ENCODE measurements around the gene CPZ.
"Not testable (repeated sequence)": the region's sequence is repeated elsewhere in the genome, so short reads cannot be mapped to it uniquely, and the experiment has no call there.

The CPZ gene

GRCh38 chr4:8555716-8556115 is 36.8 kb upstream of the CPZ start:
- DNase-seq = no peak
- in situ Hi-C loops (cut with MboI; ENCODE audit: low pct_unique_long_range_greater_than_20kb, low sequenced_read_pairs) = no loop called here

DNA sequence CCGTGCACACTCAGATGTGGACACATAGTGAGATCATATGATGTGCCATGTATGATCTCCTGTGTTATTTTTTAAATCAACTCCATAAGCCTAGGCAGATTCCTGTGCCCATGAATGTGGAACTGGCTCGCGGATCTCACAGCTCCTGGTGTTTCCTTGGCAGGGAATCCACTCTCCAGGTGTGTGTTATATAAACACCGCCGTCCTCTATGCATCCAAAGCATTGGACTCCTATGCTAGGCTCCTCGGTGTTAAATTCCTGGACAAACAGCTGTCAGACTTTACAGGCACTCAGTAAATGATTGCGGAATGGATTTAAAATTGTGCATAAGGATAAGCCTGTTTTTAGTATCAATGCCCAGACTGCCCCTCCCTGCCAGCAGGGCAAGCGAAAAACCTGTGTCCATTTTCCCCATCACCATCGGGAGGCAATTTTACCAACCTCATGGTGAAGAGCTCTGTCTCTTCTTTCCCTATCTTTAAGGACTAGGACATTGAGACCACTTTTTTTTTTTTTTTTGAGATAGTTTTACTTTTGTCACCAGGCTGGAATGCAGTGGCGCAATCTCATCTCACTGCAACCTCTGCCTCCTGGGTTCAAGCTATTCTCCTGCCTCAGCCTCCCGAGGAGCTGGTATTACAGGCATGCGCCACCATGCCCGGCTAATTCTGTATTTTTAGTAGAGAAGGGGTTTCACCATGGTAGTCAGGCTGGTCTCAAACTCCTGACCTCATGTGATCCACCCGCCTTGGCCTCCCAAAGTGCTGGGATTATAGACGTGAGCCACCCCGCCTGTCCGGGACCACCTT is 36.0 kb upstream of the CPZ start:
- no peak for DNase-seq
- in situ Hi-C loops (cut with MboI; ENCODE audit: low pct_unique_long_range_greater_than_20kb, low sequenced_read_pairs) = no loop called here

GRCh38 chr4:8557151-8558076 is 35.2 kb upstream of the CPZ start:
- DNase-seq = no peak
- in situ Hi-C loops (cut with MboI; ENCODE audit: low pct_unique_long_range_greater_than_20kb, low sequenced_read_pairs) = no loop called here

- in situ Hi-C loops (cut with MboI; ENCODE audit: low pct_unique_long_range_greater_than_20kb, low sequenced_read_pairs) = no loop called here
Observed at GRCh38 chr4:8558080-8558960, 34.2 kb upstream of the CPZ start.

GRCh38 chr4:8559011-8559410 is 33.6 kb upstream of the CPZ start:
- in situ Hi-C loops (cut with MboI; ENCODE audit: low pct_unique_long_range_greater_than_20kb, low sequenced_read_pairs) = no loop called here
- no peak for DNase-seq

More at GRCh38 chr4:8558080-8558960, 34.2 kb upstream of the CPZ start:
- no peak for DNase-seq

- in situ Hi-C loops (cut with MboI; ENCODE audit: low pct_unique_long_range_greater_than_20kb, low sequenced_read_pairs) = no loop called here
- DNase-seq = no peak
Observed at GRCh38 chr4:8559524-8560264, 32.9 kb upstream of the CPZ start.

GRCh38 chr4:8560265-8561047 is 32.1 kb upstream of the CPZ start:
- no peak for DNase-seq
- in situ Hi-C loops (cut with MboI; ENCODE audit: low pct_unique_long_range_greater_than_20kb, low sequenced_read_pairs) = no loop called here

DNA sequence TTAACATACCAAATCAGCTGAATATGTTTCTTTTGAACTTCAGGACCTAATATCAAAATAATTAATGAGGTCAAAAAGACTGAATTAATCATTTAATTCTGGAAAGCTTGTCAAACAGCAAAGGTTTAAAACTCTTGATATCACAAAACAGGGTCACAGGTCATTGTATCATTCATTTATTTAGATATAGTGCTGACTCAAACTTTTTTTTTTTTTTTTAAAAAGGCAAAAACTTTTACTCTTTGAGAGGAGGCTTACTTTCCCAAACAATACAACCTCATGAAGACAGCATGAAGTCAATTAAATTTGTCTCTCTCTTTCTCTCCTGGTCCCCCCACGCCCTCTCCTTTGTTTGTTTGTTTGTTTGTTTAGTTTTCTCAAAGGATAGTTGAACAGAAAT is 28.0 kb upstream of the CPZ start:
- DNase-seq = no peak
- in situ Hi-C loops (cut with MboI; ENCODE audit: low pct_unique_long_range_greater_than_20kb, low sequenced_read_pairs) = no loop called here

DNA sequence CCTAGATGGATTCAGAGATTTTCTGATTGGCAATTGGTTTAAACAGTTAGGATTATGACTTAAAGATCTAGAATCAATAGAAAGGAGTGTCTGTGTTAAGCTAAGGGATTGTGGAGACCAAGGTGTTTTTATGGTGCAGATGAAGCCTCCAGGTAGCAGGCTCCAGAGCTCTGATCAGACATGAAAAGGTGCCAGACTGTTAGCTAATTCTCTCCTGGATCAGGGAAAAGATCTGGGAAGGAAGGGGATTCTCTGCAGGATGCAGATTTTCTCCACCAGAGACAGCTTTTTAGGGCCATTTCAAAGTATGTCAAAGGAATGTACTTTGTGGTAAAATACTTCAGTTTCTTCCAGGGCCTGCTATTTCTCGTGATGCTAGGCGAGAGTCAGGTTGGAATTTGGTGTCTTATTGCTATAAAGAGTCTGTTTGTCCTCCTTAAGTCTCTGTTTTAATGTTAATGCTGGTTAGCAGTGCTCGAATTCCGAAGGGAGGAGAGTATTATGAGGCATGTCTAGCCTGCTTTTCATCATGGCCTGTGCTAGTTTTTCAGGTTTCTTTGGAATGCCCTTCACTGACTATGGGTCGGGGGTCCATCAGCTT is 24.4 kb upstream of the CPZ start:
- DNase-seq = no peak
- in situ Hi-C loops (cut with MboI; ENCODE audit: low pct_unique_long_range_greater_than_20kb, low sequenced_read_pairs) = no loop called here

DNA sequence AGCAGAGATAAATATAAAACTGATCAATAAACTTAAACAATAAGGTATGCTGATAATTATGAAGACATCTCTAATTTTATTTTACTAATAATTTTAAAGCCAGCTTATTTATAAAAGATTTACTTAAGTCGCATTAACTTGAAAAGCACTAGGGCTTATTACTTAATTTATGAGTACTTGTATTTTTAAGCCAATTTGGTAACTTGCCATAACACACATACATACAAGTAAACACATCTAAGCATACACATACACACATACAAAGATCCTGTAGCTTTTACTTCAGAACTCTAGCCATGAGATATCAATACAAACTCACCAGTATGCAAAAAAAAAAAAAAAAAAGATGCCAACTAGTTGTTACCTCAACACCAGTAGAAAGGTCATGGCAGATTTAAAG is 22.4 kb upstream of the CPZ start:
- DNase-seq = no peak
- in situ Hi-C loops (cut with MboI; ENCODE audit: low pct_unique_long_range_greater_than_20kb, low sequenced_read_pairs) = no loop called here

DNA sequence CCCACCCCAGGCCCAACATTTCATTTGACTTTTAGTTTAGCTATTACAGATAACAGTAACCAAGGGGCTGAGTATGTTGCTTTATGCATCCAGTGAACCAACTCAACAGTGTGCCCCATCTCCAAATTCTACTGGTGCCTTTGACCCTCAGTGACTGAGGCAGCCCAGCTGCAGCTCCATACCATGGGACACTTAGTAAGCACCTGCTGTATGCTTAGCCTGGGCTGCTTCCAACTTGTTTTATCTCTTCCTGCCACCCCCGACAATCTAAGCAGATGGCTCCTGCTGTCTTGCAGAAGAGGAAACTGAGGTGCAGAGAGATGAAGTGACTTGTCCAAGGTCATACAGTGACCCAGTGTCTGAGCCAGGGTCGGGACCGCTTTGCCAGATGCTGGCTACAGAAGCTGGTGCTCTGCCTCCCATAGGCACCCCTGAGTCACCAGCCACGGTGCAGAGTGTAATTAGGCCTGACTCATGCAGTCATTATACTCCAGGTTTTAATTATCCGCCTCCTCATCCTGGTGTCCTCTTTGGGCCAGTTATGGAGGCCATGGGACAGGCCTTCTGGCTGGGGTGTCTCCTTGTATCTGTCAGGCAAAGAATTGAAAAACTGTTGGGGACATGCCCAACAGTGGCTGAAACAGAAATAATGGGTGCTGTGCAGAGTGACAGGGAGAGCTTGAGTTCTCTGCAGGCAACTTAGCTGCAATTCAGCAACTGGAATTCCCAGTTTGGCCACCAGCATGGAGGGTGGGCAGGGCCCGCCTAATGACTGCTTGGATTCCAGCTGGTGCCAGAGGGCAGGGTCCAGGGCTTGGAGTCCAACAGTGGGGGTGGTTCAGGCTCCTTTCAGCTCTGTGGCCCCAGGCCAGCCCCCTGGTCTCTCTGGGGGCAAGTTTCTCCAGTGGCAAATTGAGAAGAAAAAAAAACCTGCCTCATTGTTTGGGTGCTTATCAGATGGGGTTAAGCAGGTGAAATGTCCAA is 20.6 kb upstream of the CPZ start:
- in situ Hi-C loops (cut with MboI; ENCODE audit: low pct_unique_long_range_greater_than_20kb, low sequenced_read_pairs) = no loop called here
- no peak for DNase-seq

GRCh38 chr4:8573266-8573665 is 19.3 kb upstream of the CPZ start:
- in situ Hi-C loops (cut with MboI; ENCODE audit: low pct_unique_long_range_greater_than_20kb, low sequenced_read_pairs) = no loop called here
- no peak for DNase-seq

- in situ Hi-C loops (cut with MboI; ENCODE audit: low pct_unique_long_range_greater_than_20kb, low sequenced_read_pairs) = no loop called here
- DNase-seq = no peak
Observed at GRCh38 chr4:8574796-8575370, 17.7 kb upstream of the CPZ start.

DNA sequence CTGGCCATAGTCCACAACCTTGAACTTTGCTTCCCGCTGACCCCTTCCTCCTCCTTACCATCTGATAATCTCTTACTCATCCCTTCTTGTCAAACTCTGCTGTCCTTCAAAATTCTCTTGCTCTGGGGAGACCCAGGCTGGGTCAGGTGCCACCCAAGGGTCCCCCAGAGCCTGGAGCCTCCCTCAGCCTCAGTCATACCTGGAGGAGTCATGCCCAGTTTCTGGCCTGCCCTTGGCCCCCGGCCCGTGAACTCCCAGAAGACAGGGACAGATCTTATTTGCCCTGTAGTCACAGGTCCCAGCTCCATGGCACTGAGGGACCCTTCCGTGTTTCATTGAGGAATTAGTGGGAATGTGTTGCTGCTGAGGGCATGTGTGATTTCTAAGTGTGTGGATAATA is 17.1 kb upstream of the CPZ start:
- in situ Hi-C loops (cut with MboI; ENCODE audit: low pct_unique_long_range_greater_than_20kb, low sequenced_read_pairs) = no loop called here
- DNase-seq = no peak

- DNase-seq = not testable (repeated sequence)
Observed at GRCh38 chr4:8576591-8576990, 16.0 kb upstream of the CPZ start.

DNA sequence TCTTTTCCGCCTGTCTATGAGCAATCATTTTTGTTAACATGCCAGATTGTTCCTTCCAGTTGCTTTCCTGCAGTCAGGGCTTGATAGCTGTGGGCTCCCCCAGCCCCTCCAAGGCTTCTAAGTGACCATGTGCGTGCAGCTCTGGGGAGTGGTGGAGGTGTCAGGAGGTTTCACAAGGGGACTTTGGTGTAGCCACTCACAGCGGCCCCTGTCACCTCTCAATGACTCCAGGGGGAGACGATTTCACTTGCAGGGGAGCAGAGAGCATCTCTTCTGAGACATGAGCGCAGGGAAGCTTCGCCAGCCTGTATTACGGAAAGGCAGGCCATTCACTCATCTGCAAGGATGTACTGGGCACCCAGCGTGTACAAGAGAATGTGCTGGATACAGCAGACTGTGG is 15.5 kb upstream of the CPZ start:
- in situ Hi-C loops (cut with MboI; ENCODE audit: low pct_unique_long_range_greater_than_20kb, low sequenced_read_pairs) = no loop called here
- DNase-seq = no peak

More at GRCh38 chr4:8576591-8576990, 16.0 kb upstream of the CPZ start:
- in situ Hi-C loops (cut with MboI; ENCODE audit: low pct_unique_long_range_greater_than_20kb, low sequenced_read_pairs) = not testable (repeated sequence)

All from KBM-7 (cell line).